ENCODE data around the gene CCDC150.

Gene CCDC150

GRCh38 chr2:196639180-196640030 lies at the start of gene CCDC150:
Gene CCDC150, plus strand, starts transcription at chr2:196639715. Its CDS starts 52 bp downstream, at chr2:196639767.
- DNase-seq: peak; percentile 95

DNA sequence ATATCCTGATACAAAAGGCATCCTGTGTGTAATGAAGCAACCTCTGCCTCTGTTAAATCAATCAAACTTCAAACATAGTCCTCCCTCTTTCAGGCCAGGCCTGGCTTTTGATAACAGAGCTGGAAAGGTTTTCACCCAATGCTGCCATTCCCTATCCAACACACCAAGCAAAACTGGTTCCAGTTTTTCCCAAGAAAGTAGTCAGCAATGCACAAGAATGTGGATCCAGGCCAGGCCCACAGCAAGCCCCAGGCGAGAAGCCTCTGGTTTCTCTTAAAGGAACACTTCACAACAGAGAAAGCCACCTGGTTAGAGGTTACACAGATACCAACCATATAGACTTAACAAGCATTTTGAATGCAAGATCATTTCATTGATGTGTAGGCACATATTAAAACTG lies 49.2 kb upstream of the CCDC150 start:
- no peak for DNase-seq

- no peak for DNase-seq
Observed at GRCh38 chr2:196591004-196591403, 48.5 kb upstream of the CCDC150 start.

- no peak for DNase-seq
Observed at GRCh38 chr2:196591621-196592022, 47.9 kb upstream of the CCDC150 start.

- no peak for DNase-seq
Observed at GRCh38 chr2:196592331-196592910, 47.1 kb upstream of the CCDC150 start.

DNA sequence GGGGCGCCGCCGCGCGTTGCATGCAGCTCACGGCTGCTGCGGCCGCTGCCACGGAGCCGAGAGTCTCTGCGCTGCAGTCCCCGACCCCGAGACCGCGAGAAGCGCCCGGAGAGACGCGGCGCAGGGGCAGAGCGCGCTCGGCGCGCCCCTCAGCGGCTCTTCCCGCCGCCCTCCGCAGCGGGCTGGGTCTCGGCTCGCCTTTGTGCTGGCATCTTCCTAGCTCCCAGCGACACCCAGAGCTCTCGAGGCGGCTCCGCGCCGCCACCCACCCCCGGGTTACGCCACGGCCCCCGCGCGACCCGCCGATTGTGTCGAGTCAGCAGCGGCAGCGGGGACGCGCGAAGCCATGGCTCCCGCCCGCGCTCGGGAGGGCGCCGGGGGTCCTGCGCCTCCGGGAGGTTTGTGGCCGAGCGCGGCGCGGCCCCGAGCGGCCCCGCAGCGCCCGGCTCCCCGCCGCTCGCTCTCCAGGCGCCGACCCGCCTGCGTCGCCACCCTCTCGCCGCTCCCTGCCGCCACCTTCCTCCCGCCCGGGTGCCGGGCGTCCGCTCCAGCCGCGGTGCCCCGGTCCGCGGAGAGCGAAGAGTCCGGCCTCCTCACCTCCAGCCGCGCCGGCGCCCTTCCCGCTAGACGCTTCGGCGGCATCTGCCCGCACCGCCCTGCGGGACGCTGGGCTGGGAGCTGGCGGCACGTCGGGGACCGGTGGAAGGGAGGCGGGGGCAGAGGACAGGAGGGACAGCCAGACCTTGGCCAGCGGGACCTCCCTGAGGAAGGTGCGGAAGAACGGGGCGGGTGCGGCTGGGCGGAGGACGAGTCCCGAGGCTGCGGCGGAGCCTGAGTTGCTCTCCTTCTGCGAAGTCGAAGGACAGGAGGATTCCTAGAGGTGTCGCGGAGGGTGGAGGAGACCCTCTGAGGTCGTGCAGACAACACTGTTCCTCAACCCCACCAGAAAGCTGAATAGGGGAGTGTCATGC lies 46.3 kb upstream of the CCDC150 start, which contains the start of gene HECW2:
TSS of gene HECW2 (minus strand) at position 644 of the 971 bp plus-strand sequence.
- peak; percentile 19 for DNase-seq

DNA sequence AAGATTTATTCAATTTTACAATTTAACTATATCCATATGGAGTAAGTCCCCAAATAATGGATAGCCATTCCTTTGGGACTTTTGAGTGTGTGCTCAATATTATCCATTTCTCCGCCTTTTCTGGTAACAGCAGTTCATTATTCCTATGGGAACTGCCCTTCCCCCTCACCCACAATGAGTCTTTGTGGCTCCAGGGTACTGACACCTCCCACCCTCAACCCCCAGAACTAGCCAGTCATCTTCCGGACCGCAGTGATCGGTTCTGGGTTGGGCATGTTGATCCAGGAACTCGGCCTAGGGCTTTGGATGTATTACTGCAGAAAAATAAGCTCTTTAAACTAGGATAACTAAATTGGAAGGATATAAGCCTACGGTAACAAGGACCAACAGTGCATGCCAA lies 45.4 kb upstream of the CCDC150 start:
- DNase-seq: no peak

- peak; percentile 40 for DNase-seq
Observed at GRCh38 chr2:196597531-196597930, 42.0 kb upstream of the CCDC150 start.

GRCh38 chr2:196598412-196598811 lies 41.1 kb upstream of the CCDC150 start:
- DNase-seq: no peak

DNA sequence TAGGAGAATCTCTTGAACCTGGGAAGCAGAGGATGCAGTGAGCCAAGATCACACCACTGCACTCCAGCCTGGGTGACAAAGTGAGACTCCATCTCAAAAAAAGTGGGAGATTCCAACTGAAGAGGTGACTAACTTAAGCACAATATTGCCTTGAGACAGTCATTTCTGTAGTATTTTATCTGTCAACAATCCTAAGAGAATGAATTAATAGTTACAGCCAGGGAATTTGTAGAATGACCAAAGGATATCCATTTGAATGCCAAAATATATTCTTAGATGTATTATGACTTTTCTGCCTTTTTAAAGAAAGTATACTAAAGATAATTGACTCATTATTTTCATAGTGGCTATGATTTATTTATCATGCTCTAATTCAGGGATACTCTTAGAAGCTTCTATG lies 40.7 kb upstream of the CCDC150 start:
- DNase-seq: no peak

DNA sequence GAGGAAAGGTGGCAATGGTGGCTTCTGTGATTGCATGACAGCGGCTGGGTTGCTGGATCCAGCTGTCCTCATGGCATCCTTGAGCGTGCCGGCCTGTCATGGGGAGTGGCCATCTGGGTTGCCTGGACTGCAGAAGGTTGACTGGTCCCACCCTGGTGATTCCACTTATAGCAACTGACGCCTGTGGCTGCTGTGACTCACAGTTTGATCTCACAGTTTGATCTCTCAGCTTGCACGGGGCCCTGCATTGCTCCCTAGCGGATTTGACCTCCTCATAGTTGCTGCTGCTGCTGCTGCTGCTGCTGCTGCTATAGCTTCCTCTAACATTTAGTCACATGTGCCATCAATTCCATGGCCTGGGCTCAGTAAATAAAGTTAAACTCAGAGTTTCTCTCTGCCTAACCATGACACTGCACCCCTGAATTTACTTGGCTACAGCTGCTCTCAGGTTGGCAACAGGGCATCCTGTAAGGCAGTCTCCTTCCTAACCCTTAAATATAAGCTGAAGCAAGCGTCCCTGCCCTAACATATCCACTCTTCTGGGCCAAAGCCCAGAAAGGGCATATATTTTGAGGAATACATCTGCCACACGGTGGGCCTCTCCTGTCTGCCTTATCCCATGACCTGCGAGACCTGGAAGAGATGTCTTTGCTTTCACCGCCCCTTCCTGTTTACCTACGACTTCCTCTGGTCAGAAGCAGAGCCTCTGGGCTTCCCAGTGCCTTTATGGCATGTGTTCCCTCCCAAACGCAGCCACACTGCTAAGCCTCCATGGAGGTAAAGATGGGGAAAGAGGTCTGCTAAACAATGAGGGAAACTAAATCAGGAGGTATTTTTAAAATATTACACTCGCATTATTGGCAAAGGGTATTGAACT lies 37.8 kb upstream of the CCDC150 start:
- DNase-seq: peak; percentile 98

GRCh38 chr2:196604196-196604595 lies 35.3 kb upstream of the CCDC150 start:
- no peak for DNase-seq

GRCh38 chr2:196606516-196606915 lies 33.0 kb upstream of the CCDC150 start:
- no peak for DNase-seq

DNA sequence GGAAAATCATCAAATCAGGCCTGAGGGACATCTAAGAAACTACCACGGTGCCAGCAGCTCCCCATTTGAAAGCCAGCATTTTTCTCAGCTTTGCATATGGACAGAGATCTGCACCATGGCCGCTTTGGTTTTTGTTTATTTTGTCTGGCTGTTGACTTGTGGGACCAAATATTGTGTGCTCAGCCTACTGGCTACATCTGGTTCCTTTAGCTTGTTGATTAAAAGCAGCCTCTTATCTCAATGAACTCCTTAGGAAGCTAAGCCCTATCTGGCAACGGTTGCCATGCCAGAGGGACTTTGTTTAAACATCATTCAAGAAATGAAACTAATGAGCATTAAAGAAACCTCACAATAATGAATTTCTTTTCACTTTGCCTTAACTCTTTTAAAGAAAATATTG lies 32.4 kb upstream of the CCDC150 start:
- no peak for DNase-seq

GRCh38 chr2:196607896-196608295 lies 31.6 kb upstream of the CCDC150 start:
- peak; percentile 36 for DNase-seq

DNA sequence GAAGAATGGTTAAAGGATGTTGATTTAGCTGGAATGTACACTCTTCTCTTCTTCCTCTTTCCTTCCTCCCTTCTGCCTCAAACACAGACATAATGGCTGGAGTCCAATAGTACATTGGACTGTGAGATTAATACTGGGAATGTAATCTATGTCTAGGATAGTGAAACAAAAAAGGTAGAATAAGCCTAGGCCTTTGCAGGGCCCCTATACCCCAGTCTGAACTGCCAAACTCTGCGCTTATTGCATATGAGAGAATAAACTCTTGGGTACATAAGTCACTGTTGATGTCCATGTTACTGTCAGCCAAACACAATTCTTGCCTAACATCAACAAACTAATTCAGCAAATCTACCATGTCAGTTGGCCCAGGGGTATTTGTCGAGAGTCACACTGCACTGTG lies 29.7 kb upstream of the CCDC150 start:
- no peak for DNase-seq

- no peak for DNase-seq
Observed at GRCh38 chr2:196610796-196611195, 28.7 kb upstream of the CCDC150 start.

GRCh38 chr2:196613302-196613701 lies 26.2 kb upstream of the CCDC150 start:
- no peak for DNase-seq

DNA sequence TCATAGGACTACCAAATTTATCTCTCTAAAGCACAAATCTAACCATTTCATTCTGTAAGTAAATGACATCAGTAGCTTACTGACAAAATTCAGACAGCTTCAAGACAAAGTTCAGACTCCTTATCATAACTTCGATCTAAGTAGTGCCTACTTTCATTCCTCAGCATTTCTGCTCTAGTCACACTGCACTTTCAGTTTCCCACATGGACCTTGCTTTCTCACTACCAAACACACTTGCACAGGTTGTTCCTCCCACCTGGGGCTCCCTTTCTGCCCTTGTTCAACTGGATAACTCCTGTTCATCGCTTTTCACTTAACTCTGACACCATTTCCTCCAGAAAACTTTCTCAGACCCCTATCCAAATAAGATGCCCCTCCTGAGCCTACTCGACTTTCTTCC lies 22.1 kb upstream of the CCDC150 start:
- no peak for DNase-seq

DNA sequence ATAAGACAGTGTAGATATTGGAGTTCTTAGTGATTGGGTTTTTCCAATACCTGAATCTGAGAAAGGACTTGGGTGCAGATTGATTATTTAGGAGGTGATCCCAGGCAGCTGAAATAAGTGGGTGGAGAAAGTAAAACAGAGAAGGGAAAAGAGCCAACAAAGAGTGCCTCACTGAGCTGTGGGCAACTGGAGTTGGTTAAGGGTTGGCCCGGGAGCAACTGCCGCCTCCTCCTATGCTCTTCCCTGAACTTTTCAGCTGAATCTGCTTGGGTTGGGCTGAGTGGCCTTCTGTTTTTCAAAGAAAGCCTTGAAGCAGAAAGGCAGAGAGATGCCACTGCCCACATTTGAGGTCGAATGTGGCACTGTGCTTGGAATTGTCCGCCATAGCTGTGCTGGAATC lies 20.9 kb upstream of the CCDC150 start:
- DNase-seq: no peak

GRCh38 chr2:196630531-196630930 lies 9.0 kb upstream of the CCDC150 start:
- no peak for DNase-seq

- DNase-seq: no peak
Observed at GRCh38 chr2:196635156-196635555, 4.4 kb upstream of the CCDC150 start.
